Fibroblast of lung (primary cell): ENCODE measurements around the gene SLMAP. TPM values are rescaled to one million over a fixed set of nuclear protein-coding genes. Genes with fewer than 3 reads are reported as not detected.
A peak's percentile ranks its signal among the peaks of the same experiment; 100 is the strongest.
"Not testable (repeated sequence)": the region's sequence is repeated elsewhere in the genome, so short reads cannot be mapped to it uniquely, and the experiment has no call there.

Source experiments
- DNase-seq, 2 donors: peaks; one replicate each; pipeline versions ENCODE4 v3.0.0 to v3.0.0-alpha.2; 2010; ENCODE audit warnings: low read depth in 2 of 2
- H2AFZ ChIP-seq: 2 replicates; pipeline ENCODE4 v1.5.1; 2012; ENCODE audit warnings: low read length, control low read depth, inconsistent platforms
- H3K27ac ChIP-seq: 2 replicates; pipeline ENCODE4 v1.5.1; 2011; ENCODE audit warnings: low read length, control low read depth; ENCODE audit not compliant: insufficient read depth
- H3K27me3 ChIP-seq: 2 replicates; pipeline ENCODE4 v1.5.1; 2011; ENCODE audit warnings: mild to moderate bottlenecking, low read length; ENCODE audit not compliant: control insufficient read depth, insufficient read depth
- H3K36me3 ChIP-seq: 2 replicates; pipeline ENCODE4 v1.5.1; 2011; ENCODE audit warnings: low read length; ENCODE audit not compliant: control insufficient read depth, insufficient read depth
- H3K4me1 ChIP-seq: 2 replicates; pipeline ENCODE4 v1.5.1; 2011; ENCODE audit warnings: low read length; ENCODE audit not compliant: control insufficient read depth, insufficient read depth; ENCODE audit errors: extremely low read depth
- H3K4me2 ChIP-seq: 2 replicates; pipeline ENCODE4 v1.5.1; 2011; ENCODE audit warnings: low read length, control low read depth; ENCODE audit not compliant: insufficient read depth; ENCODE audit errors: extremely low read depth
- H3K4me3 ChIP-seq, 4 experiments: fragments of 200-600 bp in 1 of 4; sonication (generic) in 1 of 4; replicated peaks in 1 of 4; 2 replicates each; pipeline ENCODE4 v1.5.1; 2011 to 2016; ENCODE audit warnings: low read length in 4 of 4, low read depth in 3 of 4, mild to moderate bottlenecking in 3 of 4, control low read depth in 2 of 4, inconsistent platforms in 1 of 4, mixed read lengths in 1 of 4; ENCODE audit not compliant: insufficient read depth in 1 of 4; ENCODE audit errors: control extremely low read depth in 1 of 4
- H3K79me2 ChIP-seq: 2 replicates; pipeline ENCODE4 v1.5.1; 2012; ENCODE audit warnings: mild to moderate bottlenecking, low read length, inconsistent platforms; ENCODE audit not compliant: control insufficient read depth, insufficient read depth
- H3K9ac ChIP-seq: 2 replicates; pipeline ENCODE4 v1.5.1; 2011; ENCODE audit warnings: mild to moderate bottlenecking, low read length, control low read depth; ENCODE audit not compliant: insufficient read depth
- H3K9me3 ChIP-seq: 2 replicates; pipeline ENCODE4 v1.5.1; 2012; ENCODE audit warnings: low read depth, low read length; ENCODE audit not compliant: control insufficient read depth, insufficient read depth
- H4K20me1 ChIP-seq: 2 replicates; pipeline ENCODE4 v1.5.1; 2011; ENCODE audit warnings: low read length; ENCODE audit not compliant: control insufficient read depth, insufficient read depth; ENCODE audit errors: extremely low read depth
- EZH2 ChIP-seq: IDR thresholded peaks from 2 replicates; pipeline ENCODE4 v1.5.1; 2012; ENCODE audit warnings: low read length, control low read depth, mild to moderate bottlenecking; ENCODE audit errors: missing control alignments
- polyA plus RNA-seq, 2 donors: library from polyadenylated mRNA; depleted of rRNA in 1 of 2; stranded (reverse) in 1 of 2; unstranded in 1 of 2; fragments of >200 nt; gene quantifications; 2 replicates each; pipeline ENCODE4 v1.2.1, GENCODE V29; 2011 to 2012; ENCODE audit warnings: missing spikeins in 1 of 2
- total RNA-seq: library from RNA; depleted of rRNA; stranded (reverse); fragments of >200 nt; gene quantifications from 2 replicates; pipeline ENCODE4 v1.2.1, GENCODE V29; 2014
- TF ChIP-seq, protein P1 (sequence below), 2 donors: IDR thresholded peaks in 1 of 2; conservative IDR thresholded peaks in 1 of 2; 1 replicate in 1 of 2; 2 replicates in 1 of 2; pipeline ENCODE4 v1.5.1; 2011 to 2012; ENCODE audit warnings: low read length in 2 of 2, control low read depth in 1 of 2, inconsistent platforms in 1 of 2, low read depth in 1 of 2, mild to moderate bottlenecking in 1 of 2

SLMAP gene
- total and polyA plus RNA-seq, 2 donors (not counting 1 experiment from before 2014, with no cell fraction given): 35.3 to 55.5 TPM

DNA sequence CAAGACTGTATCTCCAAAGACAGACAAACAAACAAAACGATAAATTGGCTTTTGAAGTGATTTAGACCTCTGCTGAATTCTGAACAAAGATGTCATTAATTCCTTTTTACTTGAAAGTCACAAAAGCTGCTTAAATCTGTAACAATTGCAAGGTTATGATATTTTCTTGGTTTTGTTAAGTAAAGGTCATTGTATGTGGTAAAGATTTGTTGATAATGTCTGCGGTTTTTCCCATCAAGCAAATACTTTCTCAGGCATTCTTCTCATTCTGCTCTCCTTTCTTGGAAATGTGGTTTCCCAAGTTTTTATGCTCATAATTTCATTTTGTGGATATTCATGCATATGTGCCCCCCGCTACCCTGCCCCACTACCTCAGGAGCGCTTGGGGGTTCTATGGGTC is 116.5 kb downstream of the SLMAP start:
- Histone ChIP-seq H3K9me3 (no peaks in the 10 kb centered on the region), H2AFZ (no peak overlapping the region), H3K79me2 (no peaks in the 10 kb centered on the region), H3K27me3 (no peaks in the 10 kb centered on the region), H3K36me3 (no peaks in the 10 kb centered on the region), H3K4me2 (no peak overlapping the region), H3K4me3 (no peak overlapping the region), H3K4me1 (no peaks in the 10 kb centered on the region), H3K9ac (no peak overlapping the region), H4K20me1 (no peaks in the 10 kb centered on the region), H3K27ac (no peak overlapping the region)
- peak in 1 of 2 donors; percentile 76 for DNase-seq
- TF ChIP-seq, protein P1, sequence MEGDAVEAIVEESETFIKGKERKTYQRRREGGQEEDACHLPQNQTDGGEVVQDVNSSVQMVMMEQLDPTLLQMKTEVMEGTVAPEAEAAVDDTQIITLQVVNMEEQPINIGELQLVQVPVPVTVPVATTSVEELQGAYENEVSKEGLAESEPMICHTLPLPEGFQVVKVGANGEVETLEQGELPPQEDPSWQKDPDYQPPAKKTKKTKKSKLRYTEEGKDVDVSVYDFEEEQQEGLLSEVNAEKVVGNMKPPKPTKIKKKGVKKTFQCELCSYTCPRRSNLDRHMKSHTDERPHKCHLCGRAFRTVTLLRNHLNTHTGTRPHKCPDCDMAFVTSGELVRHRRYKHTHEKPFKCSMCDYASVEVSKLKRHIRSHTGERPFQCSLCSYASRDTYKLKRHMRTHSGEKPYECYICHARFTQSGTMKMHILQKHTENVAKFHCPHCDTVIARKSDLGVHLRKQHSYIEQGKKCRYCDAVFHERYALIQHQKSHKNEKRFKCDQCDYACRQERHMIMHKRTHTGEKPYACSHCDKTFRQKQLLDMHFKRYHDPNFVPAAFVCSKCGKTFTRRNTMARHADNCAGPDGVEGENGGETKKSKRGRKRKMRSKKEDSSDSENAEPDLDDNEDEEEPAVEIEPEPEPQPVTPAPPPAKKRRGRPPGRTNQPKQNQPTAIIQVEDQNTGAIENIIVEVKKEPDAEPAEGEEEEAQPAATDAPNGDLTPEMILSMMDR (conservative IDR thresholded peaks at IDR 0.05 in 1 of 2, IDR thresholded peaks at IDR 0.05 in 1 of 2; ENCODE audit: low read depth in 1 of 2, low read length in 2 of 2): no peak
- no peak for TF ChIP-seq EZH2

DNA sequence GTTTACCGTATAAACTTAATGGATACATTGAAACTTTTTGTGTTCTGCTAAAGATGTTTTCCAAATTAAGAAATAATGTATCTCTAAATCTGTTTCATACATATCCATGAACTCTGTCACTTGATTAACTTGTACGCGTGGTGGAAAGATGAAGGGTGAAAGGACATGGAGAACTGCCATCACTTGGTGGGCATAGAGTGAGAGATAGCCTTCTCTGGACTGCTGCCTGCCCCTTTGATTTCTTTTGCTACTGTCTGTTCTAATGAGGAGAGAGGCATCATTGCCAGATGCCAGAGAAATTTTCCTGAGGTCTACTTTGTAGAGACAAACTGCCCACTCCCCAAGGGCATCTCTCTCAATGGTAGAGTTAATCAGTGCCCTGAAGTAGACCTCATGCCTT is 120.5 kb downstream of the SLMAP start:
- no peak overlapping the region for H2AFZ ChIP-seq
- H3K79me2 ChIP-seq: no peaks in the 10 kb centered on the region
- no peak overlapping the region for H3K4me3 ChIP-seq
- DNase-seq: peak in 1 of 2 donors; percentile 14
- H4K20me1 ChIP-seq: no peaks in the 10 kb centered on the region
- no peak overlapping the region for H3K27ac ChIP-seq
- TF ChIP-seq, protein P1 (conservative IDR thresholded peaks at IDR 0.05 in 1 of 2, IDR thresholded peaks at IDR 0.05 in 1 of 2; ENCODE audit: low read depth in 1 of 2, low read length in 2 of 2): no peak
- no peak for TF ChIP-seq EZH2
- no peaks in the 10 kb centered on the region for H3K27me3 ChIP-seq
- no peak overlapping the region for H3K9ac ChIP-seq
- no peak overlapping the region for H3K4me2 ChIP-seq
- no peaks in the 10 kb centered on the region for H3K4me1 ChIP-seq
- no peaks in the 10 kb centered on the region for H3K9me3 ChIP-seq
- H3K36me3 ChIP-seq: no peaks in the 10 kb centered on the region

DNA sequence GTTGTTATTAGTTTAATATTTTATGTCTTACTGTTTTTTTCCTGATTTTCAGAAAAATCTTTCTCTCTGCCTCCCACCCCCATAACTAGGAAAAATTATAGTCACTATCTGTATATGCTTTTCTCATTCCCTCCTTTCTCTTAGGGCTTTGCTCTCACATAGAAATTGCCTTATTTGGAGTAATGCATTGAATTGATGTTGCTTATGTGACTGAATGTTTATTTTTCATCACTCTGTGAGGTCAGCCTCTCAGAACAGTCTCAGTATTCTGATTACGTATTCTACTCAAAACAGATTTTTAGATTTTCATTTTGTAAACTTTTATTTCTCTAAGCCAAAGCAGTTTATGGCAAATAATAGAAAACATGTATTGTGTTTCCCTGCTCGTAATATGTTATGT is 121.0 kb downstream of the SLMAP start:
- no peak overlapping the region for H3K9ac ChIP-seq
- no peaks in the 10 kb centered on the region for H3K9me3 ChIP-seq
- H3K4me2 ChIP-seq: peak overlapping the region; percentile 35
- H3K4me3 ChIP-seq: no peak overlapping the region
- no peaks in the 10 kb centered on the region for H4K20me1 ChIP-seq
- peak; percentile 47 to 89 for DNase-seq
- TF ChIP-seq EZH2: no peak
- TF ChIP-seq, protein P1 (conservative IDR thresholded peaks at IDR 0.05 in 1 of 2, IDR thresholded peaks at IDR 0.05 in 1 of 2; ENCODE audit: low read depth in 1 of 2, low read length in 2 of 2): no peak
- no peak overlapping the region for H3K27ac ChIP-seq
- no peaks in the 10 kb centered on the region for H3K79me2 ChIP-seq
- H2AFZ ChIP-seq: no peak overlapping the region
- H3K27me3 ChIP-seq: no peaks in the 10 kb centered on the region
- H3K36me3 ChIP-seq: no peaks in the 10 kb centered on the region
- no peaks in the 10 kb centered on the region for H3K4me1 ChIP-seq

DNA sequence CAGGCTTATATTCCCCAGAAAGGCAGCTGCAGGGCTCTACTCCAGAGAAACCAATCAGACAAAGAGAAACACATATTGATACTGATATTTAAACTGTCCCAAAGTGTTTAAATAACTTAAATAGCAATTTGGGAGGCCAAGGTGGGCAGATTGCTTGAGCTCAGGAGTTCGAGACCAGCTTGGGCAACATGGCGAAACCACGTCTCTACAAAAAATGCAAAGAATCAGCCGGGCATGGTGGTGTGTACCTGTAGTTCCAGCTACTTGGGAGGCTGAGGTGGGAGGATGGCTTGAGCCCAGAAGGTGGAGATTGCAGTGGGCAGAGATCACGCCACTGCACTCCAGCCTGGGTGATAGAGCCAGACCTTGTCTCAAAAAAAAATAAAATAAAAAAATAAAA is 128.3 kb downstream of the SLMAP start:
- H3K4me1 ChIP-seq, H3K36me3 ChIP-seq, H3K9ac ChIP-seq, H4K20me1 ChIP-seq, H3K4me3 ChIP-seq, H3K27me3 ChIP-seq, DNase-seq, H3K4me2 ChIP-seq, H2AFZ ChIP-seq, H3K79me2 ChIP-seq, H3K9me3 ChIP-seq, H3K27ac ChIP-seq: not testable (repeated sequence)
